SJSA1 (cell line): ENCODE measurements around the gene ASB7. TPM values are rescaled to one million over a fixed set of nuclear protein-coding genes. Genes with fewer than 3 reads are reported as not detected.

Experiments
- DNase-seq, 2 experiments: peaks; one replicate each; pipeline ENCODE4 v3.0.0-alpha.2; 2015 to 2020; ENCODE audit warnings: low spot score in 2 of 2, low read depth in 1 of 2
- H3K27ac ChIP-seq: fragments of 250-450 bp; sonication (Bioruptor Pico); 2 replicates; pipeline ENCODE4 v1.5.1; 2020; ENCODE audit warnings: mild to moderate bottlenecking, moderate library complexity
- H3K27me3 ChIP-seq: fragments of 250-450 bp; sonication (Bioruptor Pico); replicated peaks from 2 replicates; pipeline ENCODE4 v1.5.1; 2020; ENCODE audit warnings: mild to moderate bottlenecking, moderate library complexity
- H3K36me3 ChIP-seq: fragments of 250-450 bp; sonication (Bioruptor Pico); 2 replicates; pipeline ENCODE4 v1.5.1; 2020; ENCODE audit warnings: mild to moderate bottlenecking
- H3K4me1 ChIP-seq: fragments of 250-450 bp; sonication (Bioruptor Pico); replicated peaks from 2 replicates; pipeline ENCODE4 v1.6.1; 2021; ENCODE audit warnings: mild to moderate bottlenecking
- H3K4me3 ChIP-seq: fragments of 250-450 bp; sonication (Bioruptor Pico); 2 replicates; pipeline ENCODE4 v1.5.1; 2020; ENCODE audit warnings: mild to moderate bottlenecking
- H3K9me3 ChIP-seq: fragments of 250-450 bp; sonication (Bioruptor Pico); replicated peaks from 2 replicates; pipeline ENCODE4 v1.5.1; 2020; ENCODE audit warnings: mild to moderate bottlenecking
- total RNA-seq: library from RNA; depleted of rRNA; stranded (reverse); fragments of >200 nt; shearing (Covaris generic); gene quantifications from 2 replicates; pipeline ENCODE4 v1.2.3, GENCODE V29; 2014

Gene ASB7
- total RNA-seq, 1 experiment from 2014 or later, result 11.4 TPM

- Histone ChIP-seq H3K27ac (peak overlapping the region; percentile 93), H3K27me3 (no peaks in the 10 kb centered on the region), H3K4me1 (peaks cover 40% of the 10 kb centered on the region), H3K36me3 (no peaks in the 10 kb centered on the region), H3K9me3 (no peaks in the 10 kb centered on the region), H3K4me3 (no peak overlapping the region)
- DNase-seq, result peak in 1 of 2 experiments; percentile 55
Observed at GRCh38 chr15:100687582-100688141, 85.3 kb downstream of the ASB7 start.

- no peak for DNase-seq
- 0 out of 2 replicates have a peak overlapping the region, but pooled peaks have one; percentile 93 for H3K27ac ChIP-seq
- no peaks in the 10 kb centered on the region for H3K36me3 ChIP-seq
- peaks cover 46% of the 10 kb centered on the region for H3K4me1 ChIP-seq
- H3K4me3 ChIP-seq, result no peak overlapping the region
- H3K27me3 ChIP-seq, result no peaks in the 10 kb centered on the region
- no peaks in the 10 kb centered on the region for H3K9me3 ChIP-seq
Observed at GRCh38 chr15:100688549-100689120, 86.2 kb downstream of the ASB7 start.

GRCh38 chr15:100689131-100689899 lies 86.9 kb downstream of the ASB7 start:
- Histone ChIP-seq H3K4me3 (no peak overlapping the region), H3K27me3 (no peaks in the 10 kb centered on the region), H3K9me3 (no peaks in the 10 kb centered on the region), H3K27ac (no peak overlapping the region), H3K4me1 (peaks cover 53% of the 10 kb centered on the region), H3K36me3 (no peaks in the 10 kb centered on the region)
- no peak for DNase-seq

GRCh38 chr15:100690032-100690794 lies 87.8 kb downstream of the ASB7 start:
- Histone ChIP-seq H3K27ac (no peak overlapping the region), H3K36me3 (no peaks in the 10 kb centered on the region), H3K9me3 (no peaks in the 10 kb centered on the region), H3K4me3 (no peak overlapping the region), H3K27me3 (no peaks in the 10 kb centered on the region), H3K4me1 (peaks cover 62% of the 10 kb centered on the region)
- DNase-seq, result no peak

GRCh38 chr15:100690795-100691158 lies 88.4 kb downstream of the ASB7 start:
- H3K4me1 ChIP-seq, result peaks cover 67% of the 10 kb centered on the region
- DNase-seq, result no peak
- no peaks in the 10 kb centered on the region for H3K36me3 ChIP-seq
- no peaks in the 10 kb centered on the region for H3K9me3 ChIP-seq
- H3K27ac ChIP-seq, result no peak overlapping the region
- H3K27me3 ChIP-seq, result no peaks in the 10 kb centered on the region
- H3K4me3 ChIP-seq, result no peak overlapping the region

- no peak overlapping the region for H3K27ac ChIP-seq
- no peaks in the 10 kb centered on the region for H3K9me3 ChIP-seq
- no peak for DNase-seq
- peaks cover 64% of the 10 kb centered on the region for H3K4me1 ChIP-seq
- H3K27me3 ChIP-seq, result no peaks in the 10 kb centered on the region
- H3K4me3 ChIP-seq, result no peak overlapping the region
- no peaks in the 10 kb centered on the region for H3K36me3 ChIP-seq
Observed at GRCh38 chr15:100691321-100691720, 88.9 kb downstream of the ASB7 start.

- Histone ChIP-seq H3K4me1 (peaks cover 55% of the 10 kb centered on the region), H3K27ac (peak overlapping the region; percentile 51), H3K9me3 (no peaks in the 10 kb centered on the region), H3K27me3 (no peaks in the 10 kb centered on the region), H3K4me3 (no peak overlapping the region), H3K36me3 (no peaks in the 10 kb centered on the region)
- DNase-seq, result peak in 1 of 2 experiments; percentile 38
Observed at GRCh38 chr15:100692246-100692645, 89.9 kb downstream of the ASB7 start.

GRCh38 chr15:100692671-100693070 lies 90.3 kb downstream of the ASB7 start:
- Histone ChIP-seq H3K9me3 (no peaks in the 10 kb centered on the region), H3K27ac (peak overlapping the region; percentile 51), H3K4me1 (peaks cover 51% of the 10 kb centered on the region), H3K4me3 (no peak overlapping the region), H3K27me3 (no peaks in the 10 kb centered on the region), H3K36me3 (no peaks in the 10 kb centered on the region)
- no peak for DNase-seq

- Histone ChIP-seq H3K9me3 (no peaks in the 10 kb centered on the region), H3K27me3 (no peaks in the 10 kb centered on the region), H3K36me3 (no peaks in the 10 kb centered on the region), H3K4me1 (peaks cover 43% of the 10 kb centered on the region), H3K4me3 (no peak overlapping the region), H3K27ac (no peak overlapping the region)
- no peak for DNase-seq
Observed at GRCh38 chr15:100693451-100693850, 91.1 kb downstream of the ASB7 start.

- Histone ChIP-seq H3K4me3 (no peak overlapping the region), H3K27ac (peak overlapping the region; percentile 90), H3K9me3 (no peaks in the 10 kb centered on the region), H3K36me3 (no peaks in the 10 kb centered on the region), H3K27me3 (no peaks in the 10 kb centered on the region), H3K4me1 (peaks cover 39% of the 10 kb centered on the region)
- DNase-seq, result peak in 1 of 2 experiments; percentile 80
Observed at GRCh38 chr15:100694381-100695021, 92.1 kb downstream of the ASB7 start.

GRCh38 chr15:100695048-100695447 lies 92.7 kb downstream of the ASB7 start:
- H3K4me3 ChIP-seq, result no peak overlapping the region
- H3K27me3 ChIP-seq, result no peaks in the 10 kb centered on the region
- H3K36me3 ChIP-seq, result no peaks in the 10 kb centered on the region
- peak overlapping the region; percentile 90 for H3K27ac ChIP-seq
- H3K9me3 ChIP-seq, result no peaks in the 10 kb centered on the region
- H3K4me1 ChIP-seq, result peaks cover 39% of the 10 kb centered on the region
- no peak for DNase-seq

GRCh38 chr15:100696452-100696851 lies 94.1 kb downstream of the ASB7 start:
- Histone ChIP-seq H3K4me1 (peaks cover 39% of the 10 kb centered on the region), H3K27ac (no peak overlapping the region), H3K4me3 (no peak overlapping the region), H3K9me3 (no peaks in the 10 kb centered on the region), H3K36me3 (no peaks in the 10 kb centered on the region), H3K27me3 (no peaks in the 10 kb centered on the region)
- no peak for DNase-seq
